SH-SY5Y (cell line): ENCODE data around the gene DCUN1D2.

Experiments
- GATA2 ChIP-seq: IDR thresholded peaks from 2 replicates; pipeline ENCODE4 v1.6.1; 2011; ENCODE audit warnings: mild to moderate bottlenecking, low read depth, low read length
- GATA3 ChIP-seq: IDR thresholded peaks from 2 replicates; pipeline ENCODE4 v1.6.1; 2011; ENCODE audit warnings: low read depth, mild to moderate bottlenecking, low read length, moderate library complexity

- TF ChIP-seq GATA2, result no peak
- TF ChIP-seq GATA3, result no peak
These were observed 61.5 kb downstream of the DCUN1D2 start for GRCh38 chr13:113428871-113429607.
